ENCODE measurements around the gene CPT1B.
"Not testable (repeated sequence)": the region's sequence is repeated elsewhere in the genome, so short reads cannot be mapped to it uniquely, and the experiment has no call there.

Gene CPT1B

DNA sequence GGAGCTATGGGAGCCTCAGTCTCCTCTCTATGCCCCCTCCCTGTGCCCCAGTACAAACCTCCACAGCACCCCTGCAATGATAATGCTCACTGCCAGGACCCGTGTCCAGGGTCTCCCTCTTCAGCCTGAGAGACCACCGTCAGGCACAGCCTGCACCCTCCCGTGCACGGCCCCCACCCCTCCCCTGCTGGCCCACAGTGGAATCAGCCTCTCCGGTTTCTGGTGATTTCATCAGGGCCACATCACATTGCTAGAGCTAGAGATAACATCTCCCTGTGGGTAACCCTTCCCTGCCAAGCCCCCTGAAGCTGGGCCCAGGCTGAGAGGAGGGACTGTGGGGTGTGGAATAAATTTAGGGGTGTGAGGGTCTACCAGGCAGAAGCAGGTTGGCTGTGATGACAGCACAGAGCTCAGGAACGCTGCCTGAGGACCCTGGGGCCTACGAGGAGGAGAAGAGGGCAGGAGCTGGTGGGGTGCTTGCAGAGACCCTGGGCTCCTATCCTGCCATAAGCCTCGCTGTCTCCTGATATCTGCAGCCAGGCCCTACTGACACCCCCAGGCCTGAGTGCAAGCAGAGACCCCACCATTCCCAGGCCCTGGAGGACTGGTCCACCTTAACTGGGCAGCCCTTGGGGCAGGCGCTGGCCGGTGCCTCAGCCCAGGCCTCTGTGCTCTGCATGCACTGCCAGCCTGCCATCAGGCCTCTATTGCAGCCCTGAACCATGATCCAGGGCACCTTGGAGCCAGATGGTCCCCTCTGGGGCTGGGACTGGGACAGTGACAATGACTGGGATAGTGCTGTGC is 32.5 kb downstream of the CPT1B start, which contains the start of gene KLHDC7B:
Gene KLHDC7B, plus strand, starts transcription at position 378 of the 804 bp plus-strand sequence. Its CDS starts 345 bp downstream, at position 723.
- DNase-seq (ENCODE audit: low spot score) = no peak

DNA sequence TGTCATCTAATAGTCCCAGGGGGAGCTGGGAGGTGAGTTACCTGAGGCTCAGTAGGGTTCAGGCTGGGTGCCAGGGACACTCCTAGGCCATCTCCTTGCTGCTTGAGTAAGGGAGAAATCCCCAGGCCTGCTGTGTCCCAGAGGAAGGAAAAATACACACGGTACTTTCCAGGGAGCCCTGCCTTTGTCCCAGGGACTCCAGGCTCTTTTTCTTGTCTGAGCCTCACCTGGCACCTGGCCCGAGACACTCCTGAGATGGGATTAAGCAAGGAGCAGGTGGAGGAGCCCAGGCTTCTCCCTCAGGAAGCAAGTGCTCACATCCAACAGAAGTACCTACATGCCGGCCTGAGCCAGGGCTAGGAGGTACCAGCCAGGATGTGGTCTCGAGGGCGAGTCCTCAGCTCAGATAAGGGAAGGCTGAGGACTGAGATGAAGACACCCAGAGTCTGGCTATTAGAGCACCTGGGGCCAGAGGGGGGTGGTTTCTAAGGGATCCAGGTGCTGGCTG is 33.4 kb downstream of the CPT1B start:
- DNase-seq (ENCODE audit: low spot score) = no peak

- DNase-seq (ENCODE audit: low spot score) = peak; percentile 91
Observed at GRCh38 chr22:50544078-50544745, 34.0 kb downstream of the CPT1B start.

- DNase-seq (ENCODE audit: low spot score) = no peak
Observed at GRCh38 chr22:50542416-50542927, 35.8 kb downstream of the CPT1B start.

DNA sequence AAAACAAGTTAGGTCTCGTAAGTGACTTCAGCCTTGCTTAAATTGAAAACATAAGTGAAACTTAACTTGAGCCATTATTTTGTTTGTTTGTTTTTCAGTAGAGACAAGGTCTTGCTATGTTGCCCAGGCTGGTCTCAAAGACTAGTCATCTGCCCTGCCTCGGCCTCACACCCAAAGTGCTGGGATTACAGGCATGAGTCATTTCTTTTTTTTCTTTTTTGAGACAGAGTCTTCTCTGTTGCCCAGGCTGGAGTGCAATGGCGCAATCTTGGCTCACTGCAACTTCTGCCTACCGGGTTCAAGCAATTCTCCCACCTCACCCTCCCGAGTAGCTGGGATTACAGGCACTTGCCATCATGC is 36.6 kb downstream of the CPT1B start:
- DNase-seq (ENCODE audit: low spot score) = not testable (repeated sequence)

DNA sequence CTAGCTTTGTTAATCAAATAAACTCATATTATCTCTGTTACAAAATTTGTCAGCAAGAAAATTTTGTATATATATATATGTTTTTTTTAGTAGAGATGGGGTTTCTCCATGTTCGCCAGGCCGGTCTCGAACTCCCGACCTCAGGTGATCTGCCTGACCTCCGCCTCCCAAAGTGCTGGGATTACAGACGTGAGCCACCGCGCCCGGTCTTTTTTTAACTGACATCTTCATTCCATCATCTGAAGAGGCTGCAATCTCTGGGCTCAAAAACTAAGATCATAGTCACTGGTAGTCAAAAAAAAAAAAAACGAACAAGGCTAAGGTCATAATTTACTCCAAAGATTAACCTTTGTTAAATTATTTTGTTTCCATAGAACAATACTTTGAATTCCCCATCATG is 37.8 kb downstream of the CPT1B start:
- DNase-seq (ENCODE audit: low spot score) = no peak

- no peak for DNase-seq (ENCODE audit: low spot score)
Observed at GRCh38 chr22:50537765-50538164, 40.5 kb downstream of the CPT1B start.

- DNase-seq (ENCODE audit: low spot score) = no peak
Observed at GRCh38 chr22:50536226-50536625, 42.0 kb downstream of the CPT1B start.

DNA sequence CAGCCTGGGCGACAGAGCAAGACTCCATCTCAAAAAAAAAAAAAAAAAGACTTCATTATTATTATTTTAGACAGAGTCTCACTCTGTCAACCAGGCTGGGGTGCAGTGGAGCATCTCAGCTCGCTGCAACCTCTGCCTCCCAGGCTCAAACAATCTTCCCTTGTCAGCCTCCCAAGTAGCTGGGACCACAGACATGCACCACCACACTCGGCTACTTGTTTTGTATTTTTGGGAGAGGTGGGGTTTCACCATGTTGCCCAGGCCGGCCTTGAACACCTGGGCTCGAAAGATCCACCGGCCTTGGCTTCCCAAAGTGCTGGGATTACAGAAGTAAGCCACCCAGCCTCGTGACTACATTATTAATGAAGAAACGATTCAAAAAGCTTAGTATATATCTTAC is 43.1 kb downstream of the CPT1B start:
- no peak for DNase-seq (ENCODE audit: low spot score)

- not testable (repeated sequence) for DNase-seq (ENCODE audit: low spot score)
Observed at GRCh38 chr22:50533856-50534711, 44.1 kb downstream of the CPT1B start.

GRCh38 chr22:50532824-50533796 is 45.1 kb downstream of the CPT1B start:
- DNase-seq (ENCODE audit: low spot score) = no peak

- peak; percentile 74 for DNase-seq (ENCODE audit: low spot score)
Observed at GRCh38 chr22:50531962-50532674, 46.1 kb downstream of the CPT1B start.

DNA sequence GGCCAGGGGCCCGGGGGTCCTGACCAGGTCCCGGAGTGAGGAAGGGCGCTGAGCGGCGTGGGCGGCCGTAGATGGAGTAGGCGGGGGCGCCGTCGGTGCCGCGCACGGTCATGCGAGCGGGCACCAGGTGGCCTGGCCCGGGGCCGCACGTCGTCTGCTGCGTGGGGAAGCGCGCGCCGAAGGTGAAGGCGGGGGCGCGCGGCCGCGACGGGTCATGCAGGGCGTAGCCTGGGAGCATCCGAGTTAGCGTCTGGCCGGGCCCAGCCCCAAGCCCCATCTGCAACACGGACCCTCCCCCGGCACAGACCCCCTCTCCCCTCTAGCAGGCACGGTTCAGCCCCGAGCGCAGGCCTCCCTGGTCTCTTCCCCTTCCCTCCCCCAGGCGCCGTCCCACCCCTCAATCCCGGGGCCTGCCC is 46.7 kb downstream of the CPT1B start:
- no peak for DNase-seq (ENCODE audit: low spot score)

DNA sequence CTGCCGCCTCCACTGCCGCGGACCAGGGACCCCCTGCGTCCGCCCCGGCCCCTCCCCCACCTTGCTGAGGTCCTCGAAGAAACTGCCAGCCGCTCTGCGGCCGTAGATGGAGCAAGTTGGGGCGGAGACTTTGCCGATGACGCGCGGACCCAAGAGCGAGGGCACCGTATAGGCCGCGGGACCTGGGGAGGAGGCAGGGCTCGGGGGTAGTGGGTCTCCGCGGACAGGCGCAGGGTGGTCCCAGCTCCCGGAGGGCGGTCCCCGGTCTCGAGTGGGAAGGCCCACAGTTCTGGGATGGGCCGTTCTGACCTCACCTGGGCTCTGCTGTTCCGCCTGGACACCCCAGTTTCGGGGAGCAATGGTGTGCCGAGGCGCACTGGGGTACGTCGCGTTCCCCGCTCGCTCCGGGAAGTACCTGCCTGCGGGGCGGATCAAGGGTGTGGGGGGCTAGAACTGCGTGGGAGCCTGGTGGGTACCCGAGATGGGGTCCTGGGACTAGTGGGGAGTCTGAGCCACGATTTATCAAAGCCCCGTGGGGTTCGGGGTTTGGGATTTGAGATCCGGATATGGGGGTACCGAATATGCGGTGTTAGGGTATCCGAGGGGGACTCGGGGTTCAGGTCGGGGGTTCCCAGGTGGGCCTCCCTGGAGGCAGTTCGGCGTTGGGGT is 47.2 kb downstream of the CPT1B start:
- peak; percentile 78 for DNase-seq (ENCODE audit: low spot score)

DNA sequence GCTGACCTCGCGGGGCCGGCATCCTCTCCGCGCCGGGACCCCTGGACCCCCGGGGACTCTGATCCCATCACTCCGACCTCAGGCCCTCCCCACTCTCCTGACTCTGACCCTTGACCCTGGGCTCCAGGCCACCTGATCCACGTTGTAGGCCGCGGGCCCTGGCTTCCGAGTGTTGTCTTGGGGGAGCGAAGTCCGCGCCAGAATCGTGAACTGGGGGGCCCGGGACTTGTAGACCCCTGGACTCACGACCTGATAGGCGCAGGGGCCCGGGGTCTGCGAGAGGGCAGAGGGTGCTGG is 47.7 kb downstream of the CPT1B start:
- no peak for DNase-seq (ENCODE audit: low spot score)

- DNase-seq (ENCODE audit: low spot score) = no peak
Observed at GRCh38 chr22:50529897-50530579, 48.2 kb downstream of the CPT1B start, which contains the start of gene TYMP. TSS of gene TYMP (minus strand) at chr22:50530012. CDS start at chr22:50529709, 303 bp downstream.

DNA sequence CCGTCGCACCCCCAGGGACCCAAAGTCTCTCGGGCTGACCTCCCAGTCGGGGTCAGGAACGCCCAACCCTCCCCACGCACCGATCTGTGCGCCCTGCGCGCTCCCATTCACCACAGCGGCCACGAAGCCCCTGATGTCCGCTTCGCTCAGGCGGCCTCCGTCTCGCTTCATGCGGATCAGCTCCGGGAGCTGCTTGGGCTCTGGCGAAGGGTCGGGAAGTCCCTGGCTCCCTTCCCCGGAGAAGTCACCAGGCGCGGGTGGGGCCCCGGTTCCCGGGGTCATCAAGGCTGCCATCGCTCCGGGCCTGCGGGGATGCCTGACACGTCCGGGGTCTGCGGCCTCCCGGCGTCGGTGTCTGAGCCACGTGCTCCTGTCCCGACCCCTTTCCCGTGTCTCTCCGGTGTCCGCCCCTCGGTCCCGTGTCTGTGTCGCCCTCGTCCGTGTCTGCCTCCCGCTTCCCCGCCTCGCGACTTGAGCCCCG is 48.8 kb downstream of the CPT1B start:
- no peak for DNase-seq (ENCODE audit: low spot score)

- no peak for DNase-seq (ENCODE audit: low spot score)
Observed at GRCh38 chr22:50528682-50529415, 49.4 kb downstream of the CPT1B start.
